Measurements from ENCODE around the gene HBG1.

The HBG1 gene

GRCh38 chr11:5226732-5227310, 22.8 kb downstream of the HBG1 start, which contains the start of gene HBB:
TSS of gene HBB (minus strand) at chr11:5227071. CDS start at chr11:5227021, 50 bp downstream.
- no peak for DNase-seq (ENCODE audit: low spot score)

- no peak for DNase-seq (ENCODE audit: low spot score)
Measured at GRCh38 chr11:5225480-5225871, 24.2 kb downstream of the HBG1 start.

GRCh38 chr11:5224538-5225479, 24.8 kb downstream of the HBG1 start:
- no peak for DNase-seq (ENCODE audit: low spot score)

GRCh38 chr11:5223686-5224085, 26.0 kb downstream of the HBG1 start:
- no peak for DNase-seq (ENCODE audit: low spot score)

- no peak for DNase-seq (ENCODE audit: low spot score)
Measured at GRCh38 chr11:5223146-5223545, 26.5 kb downstream of the HBG1 start.

- DNase-seq (ENCODE audit: low spot score) = no peak
Measured at GRCh38 chr11:5210376-5210885, 39.2 kb downstream of the HBG1 start.

GRCh38 chr11:5204787-5205186, 44.9 kb downstream of the HBG1 start:
- DNase-seq (ENCODE audit: low spot score) = no peak

GRCh38 chr11:5203366-5203765, 46.3 kb downstream of the HBG1 start:
- no peak for DNase-seq (ENCODE audit: low spot score)

GRCh38 chr11:5200582-5200981, 49.1 kb downstream of the HBG1 start, which contains the start of gene OR51V1:
TSS of gene OR51V1 (minus strand) at chr11:5200682. CDS start at chr11:5200682, 0 bp downstream.
- DNase-seq (ENCODE audit: low spot score) = no peak

GRCh38 chr11:5198285-5198684, 51.4 kb downstream of the HBG1 start:
- no peak for DNase-seq (ENCODE audit: low spot score)
